Aorta (tissue), 5 donors: ENCODE measurements around the gene BTBD9. TPM values are rescaled to one million over a fixed set of nuclear protein-coding genes. Genes with fewer than 3 reads are reported as not detected.
"Not testable (repeated sequence)": the region's sequence is repeated elsewhere in the genome, so short reads cannot be mapped to it uniquely, and the experiment has no call there.

Experiments used
- ATAC-seq: fragments of 200-7000 bp; cut with Tn5 transposase; one replicate; pipeline ENCODE4 v1.9.1; 2022; ENCODE audit warnings: moderate library complexity; ENCODE audit not compliant: low FRiP score
- DNase-seq, 2 donors: peaks; one replicate each; pipeline ENCODE4 v3.0.0-alpha.2; 2020
- H3K27ac ChIP-seq, 2 donors: one replicate each; pipeline ENCODE4 v1.5.1; 2013; ENCODE audit warnings: low read length in 2 of 2, mild to moderate bottlenecking in 2 of 2, moderate library complexity in 2 of 2, control low read depth in 1 of 2, inconsistent platforms in 1 of 2, low read depth in 1 of 2
- H3K27me3 ChIP-seq, 2 donors: one replicate each; pipeline ENCODE4 v1.6.1; 2013; ENCODE audit warnings: control low read depth in 1 of 2, low read length in 1 of 2, mild to moderate bottlenecking in 1 of 2, moderate library complexity in 1 of 2; ENCODE audit not compliant: insufficient read depth in 2 of 2, control insufficient read depth in 1 of 2
- H3K36me3 ChIP-seq, 2 donors: one replicate each; pipeline ENCODE4 v1.6.1; 2013; ENCODE audit warnings: control low read depth in 1 of 2, low read length in 1 of 2, mild to moderate bottlenecking in 1 of 2; ENCODE audit not compliant: insufficient read depth in 2 of 2, control insufficient read depth in 1 of 2
- H3K4me1 ChIP-seq, 2 donors: one replicate each; pipeline ENCODE4 v1.6.1; 2013; ENCODE audit warnings: low read length in 2 of 2, control low read depth in 1 of 2, mild to moderate bottlenecking in 1 of 2, moderate library complexity in 1 of 2; ENCODE audit not compliant: insufficient read depth in 2 of 2, control insufficient read depth in 1 of 2
- H3K4me3 ChIP-seq, 2 donors: one replicate each; pipeline ENCODE4 v1.5.1; 2013; ENCODE audit warnings: low read length in 2 of 2, control low read depth in 1 of 2, mild to moderate bottlenecking in 1 of 2
- H3K9me3 ChIP-seq: one replicate; pipeline ENCODE4 v1.6.1; 2013; ENCODE audit warnings: mild to moderate bottlenecking, low read length; ENCODE audit not compliant: control insufficient read depth
- WGBS, 2 donors: extraction: QIAGEN DNeasy Blood & Tissue Kit; methylation state at CpG; one replicate each; pipeline ENCODE4 v1.1.7; 2013; 5-methylcytosine and 5-hydroxymethylcytosine counted together
- intact Hi-C, 2 donors: fragments of 100-400 bp; cut with DNase I; formaldehyde crosslinking; loops; one replicate each; pipeline versions ENCODE4 v1.14.2 to v1.15.0; 2022
- polyA plus RNA-seq, 2 donors: library from polyadenylated mRNA; stranded (reverse); fragments of 200-250 nt; gene quantifications; one replicate each; pipeline ENCODE4 v1.2.3, GENCODE V29; 2013
- total RNA-seq, 2 donors: library from RNA; stranded (reverse); fragmentation: NEBNext Ultra II Directional; extraction: Animal tissue kit (Norgen Biotek cat#: 25700); gene quantifications; one replicate each; pipeline ENCODE4 v1.2.1, GENCODE V29; 2021
- donor health status: healthy with polysubstance abuse.
- donor health status: Bipolar disorder and iron deficiency.
- donor health status: DM: no; HTN: no; CAD: no.
- donor health status: DM: no; HTN: no; CAD: no.
- donor health status: DM: yes; HTN: yes; CAD: no.

The BTBD9 gene
- total and polyA plus RNA-seq, 4 donors, result 1.5 to 23.6 (median 12.4) TPM

- intact Hi-C loops, result no loop called here
Observed at GRCh38 chr6:38429546-38429945, 210.2 kb downstream of the BTBD9 start.

GRCh38 chr6:38427492-38428210 is 212.1 kb downstream of the BTBD9 start:
- no peaks in the 10 kb centered on the region for H3K9me3 ChIP-seq
- no peak for DNase-seq
- no peak overlapping the region for H3K4me3 ChIP-seq
- ATAC-seq, result no peak
- no peak overlapping the region for H3K27ac ChIP-seq
- intact Hi-C loops, result no loop called here
- no peaks in the 10 kb centered on the region for H3K4me1 ChIP-seq
- WGBS, 2 donors, result 59 to 67% methylated on average over 2 of the region's 2 CpGs
- no peaks in the 10 kb centered on the region for H3K36me3 ChIP-seq
- no peaks in the 10 kb centered on the region for H3K27me3 ChIP-seq

More at GRCh38 chr6:38429546-38429945, 210.2 kb downstream of the BTBD9 start:
- H3K36me3 ChIP-seq, result no peaks in the 10 kb centered on the region
- ATAC-seq (no peak), DNase-seq (no peak)
- no peaks in the 10 kb centered on the region for H3K9me3 ChIP-seq
- H3K27ac ChIP-seq, result no peak overlapping the region
- 90 to 91% methylated on average over 3 of the region's 3 CpGs for WGBS, 2 donors
- H3K4me3 ChIP-seq, result no peak overlapping the region
- H3K27me3 ChIP-seq, result no peaks in the 10 kb centered on the region
- no peaks in the 10 kb centered on the region for H3K4me1 ChIP-seq

GRCh38 chr6:38425788-38426488 is 213.8 kb downstream of the BTBD9 start:
- WGBS, 2 donors, result 93% methylated on average over 11 of the region's 11 CpGs
- H3K27ac ChIP-seq, result not testable (repeated sequence)

GRCh38 chr6:38423746-38424145 is 216.0 kb downstream of the BTBD9 start:
- no peaks in the 10 kb centered on the region for H3K27me3 ChIP-seq
- intact Hi-C loops, result no loop called here
- no peak for DNase-seq
- H3K27ac ChIP-seq, result no peak overlapping the region
- ATAC-seq, result no peak
- H3K9me3 ChIP-seq, result no peaks in the 10 kb centered on the region
- no peaks in the 10 kb centered on the region for H3K4me1 ChIP-seq
- no peaks in the 10 kb centered on the region for H3K36me3 ChIP-seq
- 81 to 82% methylated on average over 4 of the region's 4 CpGs for WGBS, 2 donors
- no peak overlapping the region for H3K4me3 ChIP-seq

More at GRCh38 chr6:38425788-38426488, 213.8 kb downstream of the BTBD9 start:
- intact Hi-C loops, H3K36me3 ChIP-seq, H3K9me3 ChIP-seq, ATAC-seq, DNase-seq, H3K27me3 ChIP-seq, H3K4me3 ChIP-seq, H3K4me1 ChIP-seq: not testable (repeated sequence)

GRCh38 chr6:38420207-38420606 is 219.5 kb downstream of the BTBD9 start:
- Histone ChIP-seq H3K36me3 (no peaks in the 10 kb centered on the region), H3K27me3 (no peaks in the 10 kb centered on the region), H3K9me3 (no peaks in the 10 kb centered on the region), H3K4me3 (no peak overlapping the region), H3K27ac (no peak overlapping the region), H3K4me1 (peaks cover 0 to 3% of the 10 kb centered on the region in 2 donors)
- no peak for DNase-seq
- ATAC-seq, result no peak
- WGBS, 2 donors, result 89 to 95% methylated on average over 2 of the region's 2 CpGs
- intact Hi-C loops, result no loop called here

- peaks cover 0 to 3% of the 10 kb centered on the region in 2 donors for H3K4me1 ChIP-seq
- H3K9me3 ChIP-seq, result no peaks in the 10 kb centered on the region
- whole genome bisulfite sequencing, 2 donors, result 92 to 93% methylated on average over 6 of the region's 6 CpGs
- no peaks in the 10 kb centered on the region for H3K27me3 ChIP-seq
- DNase-seq, result no peak
- no peak overlapping the region for H3K4me3 ChIP-seq
- no peak for ATAC-seq
- no peak overlapping the region for H3K27ac ChIP-seq
- no peaks in the 10 kb centered on the region for H3K36me3 ChIP-seq
- intact Hi-C loops, result no loop called here
Observed at GRCh38 chr6:38417521-38417920, 222.2 kb downstream of the BTBD9 start.

GRCh38 chr6:38415231-38416005 is 224.3 kb downstream of the BTBD9 start:
- Histone ChIP-seq H3K4me3 (no peak overlapping the region), H3K27ac (no peak overlapping the region), H3K4me1 (peaks cover 0 to 3% of the 10 kb centered on the region in 2 donors), H3K9me3 (no peaks in the 10 kb centered on the region), H3K36me3 (no peaks in the 10 kb centered on the region), H3K27me3 (no peaks in the 10 kb centered on the region)
- intact Hi-C loops, result no loop called here
- ATAC-seq (no peak), DNase-seq (no peak)
- 69 to 76% methylated on average over 5 of the region's 5 CpGs for WGBS, 2 donors

DNA sequence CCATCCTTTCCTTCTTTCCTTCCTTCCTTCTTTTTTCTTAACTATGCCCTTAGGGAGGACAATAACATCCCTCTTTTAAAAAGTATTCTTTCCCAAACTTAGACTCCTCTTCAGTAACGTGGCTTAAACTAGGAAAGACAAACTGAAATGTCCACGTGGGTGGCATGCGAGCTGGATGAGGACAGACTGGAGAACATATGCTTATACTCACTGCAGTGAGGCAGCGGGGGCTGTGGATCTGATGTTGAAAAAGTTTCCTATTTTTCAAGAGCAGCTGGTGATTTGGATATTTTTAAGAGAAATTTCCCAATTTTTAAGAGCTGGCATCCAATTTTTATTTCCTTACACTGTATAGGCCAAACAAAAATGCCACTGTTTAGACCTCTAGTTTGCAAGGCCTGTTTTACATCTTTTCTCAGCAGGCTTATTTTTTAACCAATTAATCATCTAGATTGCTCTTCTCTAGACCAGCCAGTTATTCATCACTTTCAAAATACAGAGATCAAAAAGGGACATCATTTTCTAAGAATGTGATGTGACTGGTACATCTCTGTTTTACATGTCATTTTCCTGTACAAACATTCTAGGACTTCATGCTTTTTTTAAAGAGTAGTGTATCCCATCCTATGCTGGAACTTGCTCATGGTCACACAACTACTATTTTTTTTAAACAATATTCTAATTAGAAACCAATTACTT is 226.5 kb downstream of the BTBD9 start:
- H3K4me1 ChIP-seq, result peaks cover 0 to 3% of the 10 kb centered on the region in 2 donors
- no peak overlapping the region for H3K4me3 ChIP-seq
- H3K27me3 ChIP-seq, result no peaks in the 10 kb centered on the region
- 71 to 85% methylated on average over 4 of the region's 4 CpGs for WGBS, 2 donors
- no peak overlapping the region for H3K27ac ChIP-seq
- H3K36me3 ChIP-seq, result no peaks in the 10 kb centered on the region
- intact Hi-C loops, result no loop called here
- DNase-seq, result no peak
- no peaks in the 10 kb centered on the region for H3K9me3 ChIP-seq
- no peak for ATAC-seq
